Heart left ventricle (tissue), 16 donors: Measurements from ENCODE around the gene FURIN. TPM values are rescaled to one million over a fixed set of nuclear protein-coding genes. Genes with fewer than 3 reads are reported as not detected.

Source experiments
- ATAC-seq, 4 donors: fragments of 200-7000 bp; cut with Tn5 transposase; one replicate each; pipeline ENCODE4 v1.9.1; 2020 to 2022; ENCODE audit warnings: moderate library complexity in 4 of 4, mild to moderate bottlenecking in 3 of 4, moderate number of reproducible peaks in 1 of 4
- DNase-seq, 5 donors: peaks; one replicate each; pipeline ENCODE4 v3.0.0-alpha.2; 2020
- H3K27ac ChIP-seq, 12 donors: fragments of 200-600 bp; sonication (generic) in 4 of 12; one replicate each; pipeline versions ENCODE4 v1.5.0 to v1.8.0; 2016 to 2022; ENCODE audit warnings: mild to moderate bottlenecking in 2 of 12
- H3K27me3 ChIP-seq, 9 donors: fragments of 200-600 bp; sonication (generic) in 2 of 9; one replicate each; pipeline versions ENCODE4 v1.5.1 to v1.8.0; 2016 to 2022; ENCODE audit warnings: mild to moderate bottlenecking in 3 of 9
- H3K36me3 ChIP-seq, 9 donors: fragments of 200-600 bp; sonication (generic) in 2 of 9; one replicate each; pipeline versions ENCODE4 v1.5.0 to v1.8.0; 2018 to 2022; ENCODE audit warnings: mild to moderate bottlenecking in 2 of 9
- H3K4me1 ChIP-seq, 12 donors: fragments of 200-600 bp; sonication (generic) in 4 of 12; one replicate each; pipeline versions ENCODE4 v1.5.0 to v1.8.0; 2016 to 2022; ENCODE audit warnings: mild to moderate bottlenecking in 3 of 12
- H3K4me3 ChIP-seq, 12 donors: fragments of 200-600 bp; sonication (generic) in 4 of 12; one replicate each; pipeline versions ENCODE4 v1.5.0 to v1.8.0; 2017 to 2022; ENCODE audit warnings: mild to moderate bottlenecking in 9 of 12, moderate library complexity in 4 of 12
- H3K9me3 ChIP-seq, 12 donors: fragments of 200-600 bp; sonication (generic) in 4 of 12; one replicate each; pipeline versions ENCODE4 v1.5.0 to v1.8.0; 2016 to 2022; ENCODE audit warnings: mild to moderate bottlenecking in 1 of 12
- CTCF ChIP-seq, 12 donors: fragments of 200-600 bp; sonication (generic) in 4 of 12; IDR thresholded peaks; one replicate each; pipeline versions ENCODE4 v1.5.0 to v1.8.0; 2018 to 2022; ENCODE audit warnings: antibody characterized with exemption in 12 of 12, mild to moderate bottlenecking in 5 of 12
- POLR2A ChIP-seq, 2 donors: fragments of 450-650 bp; IDR thresholded peaks; one replicate each; pipeline ENCODE4 v1.6.1; 2017; ENCODE audit warnings: antibody characterized with exemption in 2 of 2, mild to moderate bottlenecking in 2 of 2, moderate library complexity in 2 of 2
- WGBS, 4 donors: extraction: QIAGEN DNeasy Blood & Tissue Kit in 2 of 4; methylation state at CpG; one replicate each; pipeline versions ENCODE4 v1.1.5 to v1.1.7; 2013 to 2018; 5-methylcytosine and 5-hydroxymethylcytosine counted together
- intact Hi-C, 10 donors: fragments of 100-400 bp; cut with DNase I; formaldehyde crosslinking; loops; one replicate each; pipeline versions ENCODE4 v1.11.1 to v1.14.2; 2022
- polyA plus RNA-seq, 2 donors: library from polyadenylated mRNA; stranded (reverse); fragments of 200-250 nt; gene quantifications; one replicate each; pipeline ENCODE4 v1.2.3, GENCODE V29; 2013
- total RNA-seq, 9 donors: library from RNA; depleted of rRNA in 2 of 9; stranded (reverse); fragments of >200 nt in 2 of 9; fragmentation: NEBNext Ultra II Directional in 3 of 9; extraction: Animal tissue kit (Norgen Biotek cat#: 25700) in 3 of 9; gene quantifications; one replicate each; pipeline versions ENCODE4 v1.1.0 to v1.2.4, GENCODE V29; 2016 to 2023
- donor health status: ischemic (EF 13 %, LVEDD 7.1; RV severe dilation, severe dysfunction).
- donor health status: healthy with polysubstance abuse.
- donor health status: DM: no; HTN: yes; CAD: no.
- donor health status: DM: no; HTN: no; CAD: no.
- donor health status: ischemic (EF 25% LVEDD 6.9; RV normal size, moderate dysfunction).
- donor health status: ischemic (EF 25% LVEDD 5.7; RV mildly dilated, moderate dysfunction).
- donor health status: healthy.
- donor health status: DM: yes; HTN: yes; CAD: no.
- donor health status: ischemic (EF 35%, LVEDD 5.7; RV mildly dilated, moderate dysfunction).
- donor health status: nonischemic (EF 11% LVEDD 7.7; RV severe dilation, severe dysfunction).
- donor health status: DM: yes; HTN: yes; CAD: no.
- donor health status: PGD.
- donor health status: ischemic (EF 29% LVEDD 5.4; RV normal size, mild dysfunction).
- donor health status: nonischemic (EF 23%, LVEDD 6.1; RV moderate dilation, normal function).

The FURIN gene
- total and polyA plus RNA-seq, 11 donors = 37.2 to 174 (median 64.8) TPM

- TF ChIP-seq CTCF (IDR thresholded peaks at IDR 0.05) (no peak), POLR2A (IDR thresholded peaks at IDR 0.05) (no peak)
- no peaks in the 10 kb centered on the region for H3K9me3 ChIP-seq
- no peak for ATAC-seq
- H3K27me3 ChIP-seq = no peaks in the 10 kb centered on the region
- WGBS, 4 donors = 89 to 97% (median 90%) methylated on average over 14 to 15 of the region's 15 CpGs
- no peak overlapping the region for H3K4me3 ChIP-seq
- no peak overlapping the region for H3K27ac ChIP-seq
- no peak for DNase-seq
- peaks cover 0 to 40% (median 0%) of the 10 kb centered on the region in 12 donors for H3K4me1 ChIP-seq
- intact Hi-C loops = loop anchor here in 1 of 10 donors (10.0 kb wide), 1 partner anchor 64 kb away; no protein-coding TSS in a partner anchor
- H3K36me3 ChIP-seq = no peaks in the 10 kb centered on the region
These were observed 29.8 kb upstream of the FURIN start for GRCh38 chr15:90838544-90838943.

DNA sequence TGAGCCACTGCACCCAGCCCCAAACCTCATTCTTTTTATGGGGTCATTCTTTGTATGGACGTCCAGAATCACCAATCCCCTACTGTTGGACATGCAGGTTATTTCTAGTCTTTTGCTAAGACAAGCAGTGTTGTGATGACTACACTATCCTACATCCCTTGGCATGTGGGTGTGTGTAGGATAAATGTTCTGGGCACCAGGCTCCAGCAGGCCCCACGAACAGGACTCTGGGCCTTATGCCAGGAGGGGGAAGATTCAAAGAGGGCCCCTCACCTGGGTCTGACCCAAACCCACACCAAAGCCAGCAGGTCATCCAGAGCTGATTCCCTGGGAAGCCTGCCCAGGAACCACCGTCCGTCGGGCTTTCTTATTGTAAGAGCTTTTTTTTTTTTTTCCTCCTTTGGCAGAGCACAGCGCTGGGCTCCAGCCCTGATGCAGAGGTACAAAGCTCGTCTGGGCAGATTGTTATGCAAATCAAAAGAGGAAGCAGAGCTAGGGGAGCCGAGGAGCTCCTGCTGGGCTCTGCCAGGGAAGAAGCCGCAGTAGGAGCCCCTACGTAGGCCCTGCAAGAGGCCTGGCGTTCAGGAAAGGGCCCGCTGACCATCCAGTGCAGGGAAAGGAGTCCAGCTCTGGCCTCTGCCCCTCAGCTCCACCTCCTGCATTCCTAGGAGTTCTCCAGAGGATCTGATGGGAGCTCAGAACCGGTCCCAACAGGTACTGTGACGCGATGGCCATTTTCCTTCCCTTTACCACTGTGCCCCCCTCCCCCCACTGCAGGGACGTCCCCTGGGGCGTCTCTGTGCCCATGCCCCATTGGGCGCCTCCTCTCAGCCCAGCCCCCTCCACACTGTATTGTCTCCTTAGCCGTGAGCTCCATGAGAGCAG lies 29.0 kb upstream of the FURIN start:
- intact Hi-C loops = loop anchor here in 1 of 10 donors (10.0 kb wide), 1 partner anchor 65 kb away; no protein-coding TSS in a partner anchor
- H3K9me3 ChIP-seq = no peaks in the 10 kb centered on the region
- no peak for DNase-seq
- TF ChIP-seq CTCF (IDR thresholded peaks at IDR 0.05) (no peak), POLR2A (IDR thresholded peaks at IDR 0.05) (no peak)
- no peaks in the 10 kb centered on the region for H3K36me3 ChIP-seq
- peak overlapping the region in 3 of 12 donors; percentile 13 to 45 (median 15) for H3K4me3 ChIP-seq
- WGBS, 4 donors = 58 to 71% (median 63%) methylated on average over 18 to 19 of the region's 19 CpGs
- no peaks in the 10 kb centered on the region for H3K27me3 ChIP-seq
- H3K4me1 ChIP-seq = peaks cover 0 to 44% (median 0%) of the 10 kb centered on the region in 12 donors
- peak; percentile 52 to 75 (median 68) for ATAC-seq
- peak overlapping the region in 1 of 12 donors; percentile 88 for H3K27ac ChIP-seq

DNA sequence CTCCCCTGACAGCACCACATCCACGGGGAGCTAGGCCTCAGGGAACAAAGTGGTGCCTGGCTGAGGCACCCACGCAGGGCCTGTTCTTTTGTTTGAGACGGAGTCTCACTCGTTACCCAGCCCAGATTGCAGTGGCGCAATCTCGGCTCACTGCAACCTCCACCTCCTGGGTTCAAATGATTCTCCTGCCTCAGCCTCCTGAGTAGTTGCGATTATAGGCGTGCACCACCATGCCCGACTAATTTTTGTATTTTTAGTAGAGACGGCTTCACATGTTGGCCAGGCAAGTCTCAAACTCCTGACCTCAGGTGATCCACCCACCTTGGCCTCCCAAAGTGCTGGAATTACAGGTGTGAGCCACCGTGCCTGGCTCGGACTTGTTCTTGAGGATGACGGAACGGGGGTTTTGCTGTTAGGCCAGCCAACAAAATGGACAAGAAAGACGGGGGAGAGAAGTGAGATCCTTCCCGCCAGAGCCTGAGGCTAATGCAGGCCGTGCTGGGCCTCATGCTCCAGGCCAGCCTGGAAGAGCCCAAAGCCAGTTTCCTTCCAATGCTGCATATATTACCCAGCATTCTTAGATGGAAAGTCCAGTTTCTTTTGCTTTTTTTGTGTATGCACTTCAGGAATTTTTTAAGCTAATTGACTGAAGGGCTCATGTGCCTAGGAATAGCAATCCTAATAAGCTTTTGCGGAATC lies 28.1 kb upstream of the FURIN start:
- Histone ChIP-seq H3K4me3 (peak overlapping the region in 2 of 12 donors; percentile 13 to 45), H3K27me3 (no peaks in the 10 kb centered on the region), H3K36me3 (no peaks in the 10 kb centered on the region), H3K4me1 (peaks cover 0 to 50% (median 0%) of the 10 kb centered on the region in 12 donors), H3K9me3 (no peaks in the 10 kb centered on the region), H3K27ac (peak overlapping the region in 1 of 12 donors; percentile 88)
- DNase-seq (no peak), ATAC-seq (no peak)
- 95 to 97% (median 96%) methylated on average over 18 of the region's 18 CpGs for WGBS, 4 donors
- no peak for TF ChIP-seq POLR2A (IDR thresholded peaks at IDR 0.05)
- intact Hi-C loops = no loop called here

GRCh38 chr15:90840954-90841353 lies 27.4 kb upstream of the FURIN start:
- H3K4me1 ChIP-seq = peaks cover 0 to 50% (median 0%) of the 10 kb centered on the region in 12 donors
- WGBS, 4 donors = 76 to 90% (median 76%) methylated on average over 8 of the region's 8 CpGs
- no peaks in the 10 kb centered on the region for H3K9me3 ChIP-seq
- H3K27me3 ChIP-seq = no peaks in the 10 kb centered on the region
- TF ChIP-seq CTCF (IDR thresholded peaks at IDR 0.05) (no peak), POLR2A (IDR thresholded peaks at IDR 0.05) (no peak)
- no peak overlapping the region for H3K27ac ChIP-seq
- ATAC-seq (no peak), DNase-seq (no peak)
- H3K36me3 ChIP-seq = no peaks in the 10 kb centered on the region
- intact Hi-C loops = no loop called here
- H3K4me3 ChIP-seq = no peak overlapping the region
